OCI-LY7 (cell line): ENCODE data around the gene EGFR.

Experiments
- EZH2phosphoT487 ChIP-seq: fragments of 200-600 bp; sonication (generic); IDR thresholded peaks from 2 replicates; pipeline ENCODE4 v1.6.1; 2018; ENCODE audit warnings: low read depth, borderline replicate concordance, mild to moderate bottlenecking, mixed run types, antibody characterized with exemption, low read length, moderate library complexity, mixed read lengths
- TF ChIP-seq, protein P1 (sequence below): fragments of 200-600 bp; sonication (generic); conservative IDR thresholded peaks from 2 replicates; pipeline ENCODE4 v1.5.1; 2014; ENCODE audit warnings: mild to moderate bottlenecking, antibody characterized with exemption, low read length, moderate library complexity, mixed read lengths

DNA sequence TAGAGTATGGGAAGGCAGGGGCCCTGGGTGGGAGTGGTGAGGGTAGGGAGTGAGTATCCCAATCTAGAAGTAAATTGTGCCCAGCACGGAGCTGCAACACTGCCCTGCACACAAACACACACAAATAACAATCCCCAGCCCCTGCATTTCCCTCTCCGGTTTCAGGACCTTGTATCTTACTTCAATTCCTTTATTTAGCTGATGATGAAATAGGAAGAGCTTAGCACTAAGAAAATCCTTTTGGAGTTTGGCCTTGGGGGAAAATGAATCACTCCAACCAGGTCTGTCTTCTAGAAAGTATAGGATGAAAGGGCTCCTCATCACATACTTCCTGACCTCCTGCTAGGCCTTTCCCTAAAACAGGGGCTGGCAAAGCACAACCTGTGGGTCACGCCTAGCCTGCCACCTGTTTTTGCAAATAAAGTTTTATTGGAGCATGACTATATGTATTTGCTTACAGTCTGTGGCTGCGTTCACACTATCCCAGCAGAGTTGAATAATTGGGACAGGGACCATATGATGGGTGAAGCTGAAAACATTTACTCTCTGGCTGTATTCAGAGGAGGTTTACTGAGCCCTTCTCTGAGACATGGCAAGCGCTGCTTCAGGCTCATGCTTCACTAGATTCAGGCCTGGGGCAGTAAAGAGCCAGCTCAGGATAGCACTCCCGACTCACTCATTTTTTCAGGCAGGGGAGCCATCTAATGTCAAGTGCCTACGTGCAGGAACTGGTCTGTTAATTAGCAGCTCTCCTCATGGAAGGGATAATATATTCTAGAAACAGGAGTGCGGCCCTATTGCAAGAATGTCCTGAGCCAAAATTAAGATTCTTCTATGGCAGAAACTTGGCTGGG is 111.0 kb downstream of the EGFR start:
- TF ChIP-seq, protein P1, sequence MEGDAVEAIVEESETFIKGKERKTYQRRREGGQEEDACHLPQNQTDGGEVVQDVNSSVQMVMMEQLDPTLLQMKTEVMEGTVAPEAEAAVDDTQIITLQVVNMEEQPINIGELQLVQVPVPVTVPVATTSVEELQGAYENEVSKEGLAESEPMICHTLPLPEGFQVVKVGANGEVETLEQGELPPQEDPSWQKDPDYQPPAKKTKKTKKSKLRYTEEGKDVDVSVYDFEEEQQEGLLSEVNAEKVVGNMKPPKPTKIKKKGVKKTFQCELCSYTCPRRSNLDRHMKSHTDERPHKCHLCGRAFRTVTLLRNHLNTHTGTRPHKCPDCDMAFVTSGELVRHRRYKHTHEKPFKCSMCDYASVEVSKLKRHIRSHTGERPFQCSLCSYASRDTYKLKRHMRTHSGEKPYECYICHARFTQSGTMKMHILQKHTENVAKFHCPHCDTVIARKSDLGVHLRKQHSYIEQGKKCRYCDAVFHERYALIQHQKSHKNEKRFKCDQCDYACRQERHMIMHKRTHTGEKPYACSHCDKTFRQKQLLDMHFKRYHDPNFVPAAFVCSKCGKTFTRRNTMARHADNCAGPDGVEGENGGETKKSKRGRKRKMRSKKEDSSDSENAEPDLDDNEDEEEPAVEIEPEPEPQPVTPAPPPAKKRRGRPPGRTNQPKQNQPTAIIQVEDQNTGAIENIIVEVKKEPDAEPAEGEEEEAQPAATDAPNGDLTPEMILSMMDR = no peak
- no peak for TF ChIP-seq EZH2phosphoT487
